Muscle layer of colon (tissue), 2 donors: ENCODE data around the gene CAMKMT.

Experiments used
- H3K27ac ChIP-seq: one replicate; pipeline ENCODE4 v1.7.0; 2013; ENCODE audit warnings: low read depth, mild to moderate bottlenecking, low read length, moderate library complexity
- H3K27me3 ChIP-seq, 2 donors: one replicate each; pipeline ENCODE4 v1.7.0; 2013; ENCODE audit warnings: low read length in 2 of 2, mild to moderate bottlenecking in 2 of 2; ENCODE audit not compliant: insufficient read depth in 2 of 2, control insufficient read depth in 1 of 2
- H3K36me3 ChIP-seq: one replicate; pipeline ENCODE4 v1.7.0; 2013; ENCODE audit warnings: mild to moderate bottlenecking, low read length; ENCODE audit not compliant: insufficient read depth
- H3K4me1 ChIP-seq: one replicate; pipeline ENCODE4 v1.7.0; 2013; ENCODE audit warnings: mild to moderate bottlenecking, low read length; ENCODE audit not compliant: insufficient read depth
- H3K4me3 ChIP-seq, 2 donors: one replicate each; pipeline ENCODE4 v1.7.0; 2013; ENCODE audit warnings: low read length in 2 of 2, low read depth in 1 of 2, mild to moderate bottlenecking in 1 of 2, moderate library complexity in 1 of 2
- H3K9ac ChIP-seq: one replicate; pipeline ENCODE4 v1.7.0; 2013; ENCODE audit warnings: low read length
- H3K9me3 ChIP-seq: one replicate; pipeline ENCODE4 v1.7.0; 2013; ENCODE audit warnings: mild to moderate bottlenecking, low read length
- donor health status: abdominal sarcoma.
- donor health status: Adenocarcinoma of cecum.

The CAMKMT gene

DNA sequence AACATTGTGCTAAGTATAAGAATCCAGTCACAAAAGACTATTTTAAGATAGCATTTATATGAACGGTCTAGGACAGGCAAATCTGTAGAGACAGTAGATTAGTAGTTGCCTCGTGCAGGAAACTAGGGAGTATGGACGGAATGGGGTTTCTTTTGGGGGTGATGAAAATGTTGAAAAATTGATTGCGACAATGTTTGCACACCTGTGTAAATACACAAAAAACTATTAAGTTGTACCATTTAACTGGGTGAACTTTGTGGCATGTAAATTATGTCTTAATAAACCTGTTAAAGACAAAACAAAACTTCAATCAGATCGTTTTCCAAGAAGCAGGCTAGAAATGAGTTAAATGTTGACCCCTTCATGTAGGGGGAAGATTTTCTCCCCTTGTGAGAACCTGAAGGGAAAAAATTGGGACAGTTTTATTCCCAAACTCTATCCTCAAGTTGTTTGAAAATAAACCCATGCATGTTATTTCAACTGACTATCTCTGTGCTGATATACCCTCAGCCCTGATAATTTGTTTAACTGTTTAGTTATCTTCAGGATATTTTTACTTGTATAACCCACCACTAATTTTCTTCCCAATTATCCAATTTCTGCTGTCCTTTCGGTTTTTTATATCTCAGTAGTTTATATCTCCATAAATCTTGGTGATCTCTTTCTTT lies 87.2 kb downstream of the CAMKMT start:
- Histone ChIP-seq H3K4me1 (no peaks in the 10 kb centered on the region), H3K36me3 (no peaks in the 10 kb centered on the region), H3K9me3 (no peaks in the 10 kb centered on the region), H3K9ac (no peak overlapping the region), H3K27me3 (no peaks in the 10 kb centered on the region), H3K4me3 (no peak overlapping the region), H3K27ac (no peak overlapping the region)

DNA sequence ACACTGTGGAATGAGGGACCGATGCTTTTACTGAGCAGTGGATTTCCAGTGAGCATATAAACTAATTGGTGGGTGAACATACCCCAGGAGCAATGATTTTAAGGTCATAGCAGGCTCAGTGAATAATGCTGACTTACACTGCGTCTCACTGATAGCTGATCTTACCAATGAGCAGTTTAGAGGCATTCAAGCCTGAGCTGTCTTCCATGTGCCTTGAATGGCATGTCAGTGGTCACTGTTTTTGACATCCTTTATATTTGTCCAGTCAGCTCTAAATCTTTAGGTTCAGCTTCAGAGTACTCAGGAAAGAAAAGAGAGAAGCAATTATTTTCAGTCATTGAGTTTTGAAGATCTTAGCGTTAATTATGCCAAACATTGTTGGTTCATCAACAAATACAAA lies 88.3 kb downstream of the CAMKMT start:
- H3K9me3 ChIP-seq = no peaks in the 10 kb centered on the region
- H3K9ac ChIP-seq = no peak overlapping the region
- H3K27ac ChIP-seq = no peak overlapping the region
- H3K4me1 ChIP-seq = no peaks in the 10 kb centered on the region
- no peak overlapping the region for H3K4me3 ChIP-seq
- no peaks in the 10 kb centered on the region for H3K36me3 ChIP-seq
- no peaks in the 10 kb centered on the region for H3K27me3 ChIP-seq

DNA sequence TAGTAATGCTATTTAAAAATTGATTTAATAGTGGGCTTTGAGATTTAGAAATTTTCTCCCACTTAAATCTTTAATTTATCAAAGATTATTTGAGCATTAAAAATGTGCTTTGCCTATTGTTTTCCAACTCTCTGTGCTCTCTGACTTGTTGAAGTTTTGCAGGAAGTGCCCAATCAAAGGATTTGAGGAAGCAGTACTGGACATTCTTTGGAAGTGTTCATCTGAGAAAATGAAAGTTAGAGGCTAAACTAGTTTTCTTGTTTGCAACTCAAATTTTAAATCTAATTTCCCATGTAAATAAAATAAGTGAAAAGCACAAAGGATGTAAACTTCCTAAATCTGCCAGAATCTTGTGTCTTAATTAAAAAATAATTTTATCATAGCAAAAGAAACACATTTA lies 89.1 kb downstream of the CAMKMT start:
- no peaks in the 10 kb centered on the region for H3K36me3 ChIP-seq
- no peaks in the 10 kb centered on the region for H3K4me1 ChIP-seq
- no peak overlapping the region for H3K27ac ChIP-seq
- H3K9me3 ChIP-seq = no peaks in the 10 kb centered on the region
- H3K9ac ChIP-seq = no peak overlapping the region
- H3K27me3 ChIP-seq = no peaks in the 10 kb centered on the region
- H3K4me3 ChIP-seq = no peak overlapping the region

DNA sequence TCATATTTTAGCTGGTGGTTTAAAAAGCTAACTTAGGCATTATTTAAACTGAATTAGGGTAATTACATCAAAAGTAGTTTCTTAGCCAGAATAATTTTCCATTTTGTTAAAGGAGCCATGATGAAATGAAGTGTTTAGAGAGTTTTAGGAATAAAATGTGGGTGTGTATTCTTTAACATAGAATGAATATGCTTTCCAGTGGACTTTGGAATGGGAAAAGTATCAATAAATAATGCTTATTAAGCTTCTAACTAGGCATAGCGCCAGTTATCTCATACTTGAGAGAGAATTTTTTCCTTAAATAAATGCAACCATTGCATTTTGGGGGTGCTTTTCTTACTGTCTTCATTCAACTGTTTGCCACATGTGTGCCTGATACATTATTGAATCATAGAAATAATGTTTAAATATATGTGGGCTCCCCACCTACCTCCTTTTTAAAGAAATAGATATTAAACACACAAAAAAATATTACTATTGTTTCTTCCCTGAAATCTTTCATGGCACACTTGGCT lies 90.4 kb downstream of the CAMKMT start:
- H3K27ac ChIP-seq = no peak overlapping the region
- H3K36me3 ChIP-seq = no peaks in the 10 kb centered on the region
- H3K4me1 ChIP-seq = no peaks in the 10 kb centered on the region
- H3K9ac ChIP-seq = no peak overlapping the region
- no peak overlapping the region for H3K4me3 ChIP-seq
- no peaks in the 10 kb centered on the region for H3K27me3 ChIP-seq
- H3K9me3 ChIP-seq = no peaks in the 10 kb centered on the region

DNA sequence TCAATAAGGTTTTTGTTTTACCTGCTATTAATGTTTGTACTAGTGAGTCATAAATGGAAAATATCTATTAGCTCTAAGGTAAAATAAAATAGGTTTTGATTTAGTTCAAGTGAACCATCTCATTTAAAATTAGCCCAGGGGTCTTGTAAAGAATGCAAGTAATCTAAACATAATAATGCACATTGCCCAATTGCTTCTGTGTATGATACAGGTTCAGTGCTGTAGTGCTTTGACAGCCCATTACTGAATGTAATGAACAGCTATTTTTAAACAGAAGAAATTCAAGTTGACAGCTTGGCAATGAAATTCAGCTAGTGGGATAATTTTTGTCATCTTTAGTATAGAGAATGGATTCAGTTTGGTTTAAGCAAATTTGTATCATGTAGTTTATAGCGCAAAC lies 91.5 kb downstream of the CAMKMT start:
- H3K9me3 ChIP-seq = no peaks in the 10 kb centered on the region
- no peaks in the 10 kb centered on the region for H3K27me3 ChIP-seq
- no peak overlapping the region for H3K27ac ChIP-seq

DNA sequence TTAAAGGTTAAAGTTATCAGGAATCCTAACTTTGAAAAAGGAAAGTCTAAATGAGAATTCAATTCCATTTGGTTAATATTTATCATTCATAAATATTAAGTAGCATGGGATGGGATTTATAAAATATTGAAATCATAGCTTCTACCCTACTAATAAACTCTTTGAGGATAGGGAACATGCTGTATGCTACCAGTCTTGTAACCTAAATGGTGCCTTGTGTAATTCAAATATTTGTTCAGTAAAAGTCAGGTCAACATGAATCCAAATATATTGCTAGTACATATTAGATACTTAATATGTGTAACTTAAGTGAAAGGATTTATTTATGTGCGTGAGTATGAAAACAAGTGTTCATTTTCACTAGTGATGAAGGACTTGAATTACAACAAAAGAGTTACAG lies 94.1 kb downstream of the CAMKMT start:
- Histone ChIP-seq H3K27ac (no peak overlapping the region), H3K9ac (no peak overlapping the region), H3K4me3 (no peak overlapping the region), H3K36me3 (no peaks in the 10 kb centered on the region), H3K27me3 (no peaks in the 10 kb centered on the region), H3K4me1 (no peaks in the 10 kb centered on the region), H3K9me3 (no peaks in the 10 kb centered on the region)

More for the DNA sequence above, 91.5 kb downstream of the CAMKMT start:
- no peaks in the 10 kb centered on the region for H3K4me1 ChIP-seq
- H3K36me3 ChIP-seq = no peaks in the 10 kb centered on the region
- H3K9ac ChIP-seq = no peak overlapping the region
- no peak overlapping the region for H3K4me3 ChIP-seq

DNA sequence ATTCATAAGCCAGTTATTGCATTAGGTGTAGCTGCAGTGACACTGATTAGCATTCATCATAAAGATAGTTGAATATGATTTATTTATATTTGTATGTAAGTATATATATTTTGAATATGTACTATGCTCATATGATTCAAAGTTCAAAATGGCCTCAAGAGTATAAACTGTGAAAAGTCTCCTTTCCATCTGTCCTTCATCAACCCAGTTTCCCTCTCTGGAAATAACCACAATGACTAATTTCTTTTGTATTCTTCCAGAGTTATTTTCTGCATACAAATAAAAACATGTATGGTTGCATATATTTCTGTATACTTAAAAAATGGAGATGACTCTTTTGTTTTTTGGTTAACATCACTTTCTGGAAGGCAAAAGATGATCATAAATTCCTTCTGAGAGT lies 95.2 kb downstream of the CAMKMT start:
- H3K36me3 ChIP-seq = no peaks in the 10 kb centered on the region
- H3K27ac ChIP-seq = no peak overlapping the region
- no peak overlapping the region for H3K4me3 ChIP-seq
- H3K27me3 ChIP-seq = no peaks in the 10 kb centered on the region
- H3K9ac ChIP-seq = no peak overlapping the region
- no peaks in the 10 kb centered on the region for H3K9me3 ChIP-seq
- H3K4me1 ChIP-seq = no peaks in the 10 kb centered on the region

DNA sequence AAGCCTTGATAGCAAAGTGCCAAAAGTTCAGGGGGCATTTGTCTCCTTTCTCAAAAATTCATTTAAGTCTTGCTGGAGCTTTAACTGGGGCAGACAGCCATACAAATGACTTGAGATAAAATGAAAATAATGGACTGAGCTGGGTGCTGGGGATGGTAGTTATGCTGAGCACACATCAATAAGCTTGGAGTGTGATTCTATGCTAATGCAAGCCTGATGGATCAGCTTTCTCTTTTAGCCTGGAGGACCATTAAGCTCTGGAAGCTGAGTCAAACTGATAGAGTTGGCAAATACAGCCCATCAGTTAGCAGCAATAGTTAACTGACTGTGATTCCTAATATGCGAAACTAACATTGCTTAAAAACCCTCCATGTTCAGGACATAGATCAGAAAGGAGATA lies 98.0 kb downstream of the CAMKMT start:
- Histone ChIP-seq H3K4me3 (no peak overlapping the region), H3K4me1 (no peaks in the 10 kb centered on the region), H3K9me3 (no peaks in the 10 kb centered on the region), H3K36me3 (no peaks in the 10 kb centered on the region), H3K27me3 (no peaks in the 10 kb centered on the region), H3K27ac (no peak overlapping the region), H3K9ac (no peak overlapping the region)

DNA sequence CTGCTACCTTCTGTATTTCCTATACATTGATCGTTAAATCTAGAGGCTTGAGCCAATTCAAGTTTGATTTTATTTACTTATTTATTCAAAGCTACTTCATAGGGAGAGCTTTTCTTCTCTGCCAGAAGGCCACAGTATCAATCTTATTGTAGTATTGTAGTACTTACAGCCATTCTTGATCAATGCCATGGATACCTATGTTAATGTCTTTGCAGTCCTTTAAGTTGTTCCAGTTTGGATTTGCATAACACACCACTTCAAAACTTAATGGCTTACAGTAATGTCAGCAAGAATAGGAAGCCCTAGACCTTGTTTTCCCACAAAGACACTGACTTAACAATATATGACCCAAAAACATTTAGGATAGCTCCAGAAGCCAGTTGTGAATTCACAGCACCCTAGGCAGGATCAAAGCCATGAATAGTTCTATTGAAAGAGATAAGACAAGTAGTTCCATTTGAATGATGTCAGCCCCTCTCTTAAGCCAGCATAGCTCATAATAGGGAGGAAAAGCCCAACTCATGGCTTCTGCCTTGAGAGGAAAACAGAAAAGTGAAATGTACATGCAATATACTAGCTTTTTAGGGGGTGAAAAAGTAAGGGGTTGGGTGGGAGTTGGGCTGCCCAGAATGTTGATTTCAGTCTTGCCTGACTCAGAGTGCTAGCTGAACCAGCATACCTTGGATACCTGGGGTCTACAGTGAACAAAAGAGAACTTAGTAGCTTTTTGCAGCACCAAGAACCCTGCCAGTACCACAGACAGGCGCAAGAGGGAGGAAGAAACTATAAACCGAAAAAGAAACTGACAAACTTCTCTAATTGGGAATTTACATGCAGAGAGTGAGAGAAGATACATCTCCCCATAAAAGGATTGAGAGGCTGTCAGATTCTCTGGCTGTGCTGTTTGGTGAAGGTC lies 101.4 kb downstream of the CAMKMT start:
- Histone ChIP-seq H3K4me1 (no peaks in the 10 kb centered on the region), H3K4me3 (no peak overlapping the region), H3K9me3 (no peaks in the 10 kb centered on the region), H3K9ac (no peak overlapping the region), H3K27ac (no peak overlapping the region), H3K36me3 (no peaks in the 10 kb centered on the region), H3K27me3 (no peaks in the 10 kb centered on the region)

DNA sequence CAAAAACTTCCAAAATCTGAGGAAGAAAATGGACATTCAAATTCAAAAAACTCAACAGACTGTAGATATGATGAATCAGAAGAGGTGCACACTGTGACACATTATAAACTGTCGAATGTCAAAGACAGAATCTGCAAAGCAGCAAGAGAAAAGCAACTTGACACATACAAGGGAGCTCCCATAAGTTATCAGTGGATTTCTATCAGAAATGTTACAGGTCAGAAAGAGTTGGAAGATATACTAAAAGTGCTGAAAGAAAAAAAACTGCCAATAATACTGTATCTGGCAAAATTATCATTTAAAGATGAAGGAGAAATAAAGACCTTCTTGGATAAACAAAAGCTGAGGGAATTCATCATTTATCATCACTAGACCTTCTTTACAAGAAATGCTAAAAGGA lies 102.7 kb downstream of the CAMKMT start:
- Histone ChIP-seq H3K4me1 (no peaks in the 10 kb centered on the region), H3K36me3 (no peaks in the 10 kb centered on the region), H3K4me3 (no peak overlapping the region), H3K27me3 (no peaks in the 10 kb centered on the region), H3K9me3 (no peaks in the 10 kb centered on the region), H3K9ac (no peak overlapping the region), H3K27ac (no peak overlapping the region)

DNA sequence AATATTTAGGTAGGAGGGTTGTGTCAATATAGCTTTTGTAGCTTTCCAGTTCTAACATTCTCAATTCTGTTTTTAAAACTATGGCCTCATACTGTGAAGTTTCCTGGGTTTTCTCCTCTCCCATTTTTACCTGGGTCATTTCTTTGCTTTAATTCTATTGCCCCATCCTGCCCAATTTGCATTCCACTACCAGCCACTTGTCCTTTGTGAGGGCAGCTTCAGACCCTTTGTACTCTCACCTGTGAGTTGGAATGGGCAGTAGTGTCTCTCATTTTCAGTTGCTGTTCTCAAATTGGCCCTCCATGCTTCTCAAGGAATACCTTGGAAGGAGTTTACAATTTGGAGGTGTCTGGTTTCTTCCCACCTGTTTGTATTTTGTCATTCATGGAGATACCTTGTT lies 108.4 kb downstream of the CAMKMT start:
- Histone ChIP-seq H3K9me3 (no peaks in the 10 kb centered on the region), H3K4me1 (no peaks in the 10 kb centered on the region), H3K36me3 (no peaks in the 10 kb centered on the region), H3K27ac (no peak overlapping the region), H3K4me3 (no peak overlapping the region), H3K9ac (no peak overlapping the region), H3K27me3 (no peaks in the 10 kb centered on the region)
